COR-L47 (cell line): ENCODE data around the gene PUDP.
A peak's percentile ranks its signal among the peaks of the same experiment; 100 is the strongest.

Experiments
- DNase-seq: peaks from one replicate; lab custom pipeline; 2025; lab: John Stamatoyannopoulos, UW

The PUDP gene

DNA sequence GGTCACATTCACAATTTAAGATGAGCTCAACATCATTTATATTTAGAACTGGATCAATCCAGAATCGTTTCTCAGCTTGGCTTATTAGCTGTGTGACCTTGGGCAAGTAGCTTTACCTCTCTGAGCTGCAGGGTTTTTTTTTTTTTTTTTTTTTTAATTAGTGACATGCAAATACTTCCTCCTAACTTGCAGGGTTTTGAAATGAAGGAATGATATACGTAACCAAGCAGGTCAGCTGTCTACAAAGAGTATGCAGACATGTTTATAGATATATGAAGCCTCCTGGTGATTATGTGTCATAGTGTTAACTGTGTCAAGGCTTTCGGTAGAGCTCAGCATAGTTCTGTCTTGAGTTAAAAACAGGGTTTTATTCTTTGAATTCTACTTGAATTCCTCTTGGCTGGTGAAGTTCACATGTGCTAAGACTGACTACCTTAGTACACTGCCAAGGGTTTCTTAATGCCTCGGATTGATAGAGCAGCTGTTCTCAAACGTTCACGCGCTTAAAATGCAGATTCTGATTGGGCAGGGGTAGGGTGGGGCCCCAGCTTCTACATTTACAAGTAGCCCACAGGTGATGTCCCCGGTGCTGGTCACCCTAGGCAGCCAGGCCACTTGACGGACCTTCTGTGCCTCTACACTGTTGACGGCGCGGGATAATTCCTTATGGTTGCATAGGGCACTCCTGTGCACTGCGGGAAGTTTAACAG, 1.1 kb downstream of the PUDP start:
- DNase-seq, result no peak

DNA sequence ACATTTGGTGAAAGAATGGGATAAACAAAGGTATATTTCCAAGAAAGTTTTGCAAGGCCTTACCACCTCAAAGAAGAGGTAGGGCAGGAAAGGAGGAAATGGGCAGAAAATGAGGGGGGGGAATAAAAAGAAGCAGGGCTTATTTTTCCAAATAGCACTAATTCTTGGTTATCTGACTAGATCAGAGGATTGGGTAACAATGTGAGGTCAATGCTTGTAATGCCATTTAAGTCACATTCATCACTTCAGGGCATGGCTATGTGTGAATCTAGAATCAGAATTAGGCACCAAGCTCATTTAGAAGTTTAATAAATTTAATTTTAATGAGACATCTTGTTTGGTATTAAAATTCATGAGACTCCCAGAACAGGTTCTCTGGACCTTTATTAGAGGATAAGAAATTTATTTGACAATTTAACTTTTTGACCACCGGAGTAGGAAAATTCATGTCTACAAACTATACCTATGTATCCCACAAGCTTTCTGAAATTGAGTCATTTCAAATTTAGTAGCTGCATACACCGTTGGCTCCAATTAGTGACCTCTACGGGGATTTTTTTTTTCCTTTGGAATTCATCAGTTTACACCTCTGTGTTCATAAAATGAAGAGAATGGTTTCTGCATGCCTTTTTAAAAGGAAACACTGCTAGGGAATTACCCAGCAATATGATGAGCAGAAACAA, 1.8 kb downstream of the PUDP start:
- DNase-seq, result no peak

DNA sequence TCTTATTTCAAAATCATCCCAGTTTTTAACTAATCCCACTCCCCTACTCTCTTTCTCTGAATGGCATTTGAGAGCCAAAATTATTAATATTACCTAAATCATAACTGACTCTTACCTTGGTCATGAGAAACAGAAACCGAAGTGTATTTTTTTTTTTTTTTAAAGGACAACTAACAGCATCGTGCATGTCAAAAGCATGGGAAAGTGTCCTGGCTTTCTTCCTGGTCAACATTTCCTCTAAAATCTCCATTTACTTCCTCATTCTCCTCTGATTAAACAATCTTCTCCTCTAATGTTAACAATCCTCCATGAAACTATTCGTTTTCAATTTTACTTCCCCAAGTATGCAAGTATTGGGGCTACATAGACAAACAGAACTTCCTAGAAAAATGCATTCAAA, 2.5 kb downstream of the PUDP start:
- DNase-seq, result no peak

DNA sequence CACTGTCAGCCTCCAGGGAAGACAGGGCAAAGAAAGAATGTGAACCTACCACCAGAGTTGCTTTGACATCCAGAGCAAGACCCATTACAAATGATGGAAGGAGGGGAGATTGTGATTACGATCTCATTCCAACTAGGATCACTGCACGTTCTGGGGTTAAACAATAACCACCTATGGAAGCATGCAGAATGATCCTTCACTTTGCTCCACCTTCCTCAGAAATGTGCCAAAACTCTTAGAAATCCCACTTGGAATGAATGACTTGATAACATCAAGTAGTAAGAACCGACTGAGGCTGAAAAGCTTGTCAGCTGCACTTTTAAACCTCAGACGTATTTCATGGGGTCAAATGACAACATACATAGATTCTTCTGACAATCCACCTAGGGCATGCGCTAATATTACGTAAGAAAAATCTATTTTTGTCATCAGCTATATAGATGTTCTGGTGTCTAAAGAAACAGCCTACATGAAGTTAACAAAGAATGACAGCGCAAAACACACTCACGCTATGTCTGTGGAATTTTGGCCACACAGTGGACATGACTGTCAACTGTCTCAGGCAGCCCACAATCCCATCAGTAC, 3.9 kb downstream of the PUDP start:
- no peak for DNase-seq

DNA sequence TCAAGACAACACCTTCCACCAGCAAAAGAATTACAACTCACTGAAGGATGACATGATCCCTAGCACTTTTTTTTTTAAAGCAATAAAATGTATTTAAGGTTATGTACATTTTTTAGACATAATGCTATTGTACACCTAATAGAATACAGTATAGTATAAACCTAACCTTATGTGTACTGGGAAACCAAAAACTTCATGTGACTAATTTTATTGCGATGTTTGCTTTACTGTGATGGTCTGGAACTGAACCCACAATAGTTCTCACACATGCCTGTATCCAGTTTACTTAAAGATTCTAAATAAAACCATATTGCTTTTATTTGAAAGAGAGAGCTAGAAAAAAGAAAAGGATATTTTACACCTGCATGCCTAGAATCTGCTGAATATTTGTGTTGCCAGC, 4.9 kb downstream of the PUDP start:
- DNase-seq, result no peak

DNA sequence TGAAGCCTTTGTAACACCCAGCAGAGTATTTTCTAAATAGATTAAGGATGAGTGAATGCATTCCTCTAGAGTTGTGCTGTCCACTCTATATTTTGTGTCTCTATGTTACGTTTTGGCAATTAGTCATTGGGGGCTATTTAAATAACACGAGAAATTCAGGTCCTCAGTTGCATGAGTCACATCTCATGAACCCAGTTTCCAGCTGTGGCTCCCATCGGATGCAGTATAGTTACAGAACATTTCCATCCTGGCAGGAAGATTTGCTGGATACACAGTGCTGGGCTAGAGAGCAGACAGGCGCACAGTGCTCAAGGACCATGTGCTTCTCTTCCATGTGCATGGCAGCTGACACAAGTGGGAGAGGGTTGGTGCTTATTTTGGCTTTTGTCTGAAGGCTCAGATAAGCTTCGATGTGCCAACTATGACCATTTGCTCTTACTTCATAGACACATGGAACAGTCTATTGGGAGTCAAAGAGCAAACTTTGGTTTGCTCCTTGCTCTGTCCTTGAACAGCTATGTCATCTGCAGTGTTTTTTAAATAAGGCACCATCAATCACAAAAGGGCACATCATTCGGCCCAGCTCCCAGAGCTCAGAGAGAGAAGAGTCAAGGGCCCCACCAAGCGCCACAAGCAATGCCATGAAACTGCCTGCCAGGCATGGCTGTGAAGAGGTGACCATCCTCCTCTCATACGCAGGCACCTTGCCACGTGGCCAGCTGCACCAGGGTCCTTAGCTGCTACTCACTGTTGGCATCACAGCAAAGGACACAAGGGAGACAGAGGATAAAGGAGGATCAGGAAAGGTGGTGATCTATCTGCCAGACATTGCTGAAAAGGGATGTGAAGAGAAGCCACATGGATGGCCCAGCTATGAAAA, 8.5 kb downstream of the PUDP start:
- DNase-seq, result no peak

DNA sequence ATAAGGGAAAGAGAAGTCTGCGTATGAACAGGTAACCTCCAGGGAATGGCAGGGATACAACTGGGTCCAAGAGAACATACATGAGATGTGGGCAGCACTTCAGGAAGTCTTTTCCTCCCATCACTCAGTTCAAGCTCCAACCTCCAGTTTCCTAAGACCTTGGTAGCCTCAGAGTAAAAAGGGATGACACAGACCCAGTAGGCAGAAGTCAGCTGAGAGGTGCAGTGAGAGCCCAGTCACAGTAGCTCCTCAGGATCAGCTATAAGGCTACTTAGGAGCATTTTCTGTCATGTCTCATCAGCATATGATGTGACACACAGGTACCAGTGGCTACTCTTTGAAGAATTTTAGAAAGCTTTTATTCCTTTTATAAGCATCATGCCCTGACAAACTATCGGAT, 13.0 kb downstream of the PUDP start:
- no peak for DNase-seq

DNA sequence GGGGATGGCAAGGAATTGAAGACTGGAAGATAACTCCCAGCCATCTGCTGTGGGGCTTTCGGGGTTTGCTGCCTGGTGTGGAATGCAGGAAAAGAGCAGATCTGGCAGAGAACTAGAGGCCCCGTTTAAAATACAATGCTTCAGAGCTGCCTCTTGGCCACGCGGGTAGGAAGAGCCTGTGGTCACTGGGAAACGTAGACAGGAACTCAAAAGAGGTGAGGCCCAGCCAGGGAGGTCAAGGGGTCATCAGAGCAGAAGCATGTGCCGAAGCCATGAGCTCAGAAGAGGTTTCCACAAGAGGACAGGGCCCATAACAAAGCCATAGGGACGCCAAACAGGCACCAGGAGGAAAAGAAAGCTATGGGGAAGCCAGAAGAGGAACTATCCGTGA, 14.9 kb downstream of the PUDP start:
- DNase-seq, result no peak

DNA sequence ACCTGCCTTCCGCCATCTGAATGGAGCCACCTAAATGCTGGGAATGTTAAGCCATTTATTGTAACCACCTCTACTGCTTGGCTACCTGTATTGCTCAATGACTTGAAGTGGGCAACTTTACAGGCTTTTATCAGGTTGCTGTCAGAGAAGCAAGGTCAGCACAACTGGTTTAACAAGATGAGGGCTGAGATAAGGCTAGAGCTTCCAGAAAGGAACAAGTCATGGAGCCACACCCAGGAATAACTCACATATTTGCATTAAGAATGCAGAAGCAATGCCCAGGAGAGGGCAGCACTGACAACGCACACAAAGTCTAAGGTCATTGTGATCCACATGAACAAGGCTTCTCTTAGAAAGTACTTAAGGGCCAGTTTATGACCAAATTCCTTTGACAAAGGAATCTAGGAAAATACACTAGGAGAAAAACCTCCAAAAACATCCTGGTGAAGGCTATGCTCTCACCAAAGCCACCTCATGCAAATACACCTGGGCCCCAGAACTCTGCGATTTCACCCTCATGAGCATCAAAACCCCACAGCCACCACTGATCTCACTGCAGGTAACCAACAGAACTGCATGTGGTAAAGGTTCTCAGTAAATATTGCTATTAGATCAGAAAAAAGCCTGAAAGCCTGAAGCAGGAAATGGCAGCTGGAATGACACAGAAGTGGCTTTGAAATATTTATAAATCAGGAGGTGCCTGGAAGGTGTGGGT, 15.5 kb downstream of the PUDP start:
- DNase-seq, result peak; percentile 13

DNA sequence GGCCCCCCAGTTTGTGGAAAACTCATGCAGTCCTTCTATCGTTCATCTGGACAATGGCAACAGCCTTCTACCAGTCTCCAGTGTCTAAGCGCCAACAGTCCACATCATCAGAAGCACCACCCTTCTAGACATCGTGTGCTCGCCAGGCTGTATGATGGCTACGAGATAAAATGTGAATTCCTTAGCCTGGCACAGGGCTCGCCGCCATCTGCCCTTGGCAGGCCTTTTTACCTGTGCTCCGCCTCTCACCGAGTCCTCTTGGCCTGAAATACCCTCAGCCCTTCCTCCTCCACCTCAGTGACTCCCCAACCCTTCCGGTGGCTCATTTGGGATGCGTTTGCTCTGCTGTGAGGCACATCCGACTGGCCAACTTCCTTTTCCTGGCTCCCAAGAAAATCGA, 16.3 kb downstream of the PUDP start:
- DNase-seq, result no peak

DNA sequence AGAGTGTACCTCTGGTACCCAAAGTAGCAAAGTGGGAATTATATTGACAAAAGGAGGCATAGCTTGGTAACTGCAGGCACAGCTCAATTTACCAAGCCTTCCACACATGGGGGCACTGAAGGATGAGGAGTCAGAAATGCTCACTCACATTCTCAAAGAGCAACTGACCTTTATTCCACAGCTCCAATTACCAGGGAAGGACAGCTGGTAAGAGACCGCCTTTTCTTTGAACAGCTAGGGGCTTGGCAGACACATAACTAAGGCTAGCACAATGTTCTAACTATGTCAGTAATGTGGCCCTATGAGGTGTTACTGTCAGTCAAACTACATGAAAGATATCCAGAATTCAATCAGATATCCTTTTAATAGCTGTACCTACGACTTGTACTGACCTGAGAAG, 20.9 kb downstream of the PUDP start:
- no peak for DNase-seq

DNA sequence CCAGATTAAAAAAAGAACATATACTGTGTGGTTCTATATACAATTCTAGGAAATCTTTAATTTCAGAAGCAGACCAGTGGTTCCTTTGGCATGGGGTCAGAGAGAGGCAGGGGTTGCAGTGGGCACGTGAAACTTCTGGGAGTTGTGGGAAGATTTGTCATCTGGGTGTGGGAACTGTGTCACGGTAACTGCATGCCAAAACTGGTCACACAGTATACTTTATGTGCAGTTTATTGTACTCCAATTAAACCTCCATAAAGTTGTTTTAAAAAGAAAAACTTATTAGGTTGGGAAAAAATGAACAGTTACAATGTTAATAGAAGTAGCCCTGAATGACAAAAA, 27.1 kb downstream of the PUDP start:
- DNase-seq, result no peak

DNA sequence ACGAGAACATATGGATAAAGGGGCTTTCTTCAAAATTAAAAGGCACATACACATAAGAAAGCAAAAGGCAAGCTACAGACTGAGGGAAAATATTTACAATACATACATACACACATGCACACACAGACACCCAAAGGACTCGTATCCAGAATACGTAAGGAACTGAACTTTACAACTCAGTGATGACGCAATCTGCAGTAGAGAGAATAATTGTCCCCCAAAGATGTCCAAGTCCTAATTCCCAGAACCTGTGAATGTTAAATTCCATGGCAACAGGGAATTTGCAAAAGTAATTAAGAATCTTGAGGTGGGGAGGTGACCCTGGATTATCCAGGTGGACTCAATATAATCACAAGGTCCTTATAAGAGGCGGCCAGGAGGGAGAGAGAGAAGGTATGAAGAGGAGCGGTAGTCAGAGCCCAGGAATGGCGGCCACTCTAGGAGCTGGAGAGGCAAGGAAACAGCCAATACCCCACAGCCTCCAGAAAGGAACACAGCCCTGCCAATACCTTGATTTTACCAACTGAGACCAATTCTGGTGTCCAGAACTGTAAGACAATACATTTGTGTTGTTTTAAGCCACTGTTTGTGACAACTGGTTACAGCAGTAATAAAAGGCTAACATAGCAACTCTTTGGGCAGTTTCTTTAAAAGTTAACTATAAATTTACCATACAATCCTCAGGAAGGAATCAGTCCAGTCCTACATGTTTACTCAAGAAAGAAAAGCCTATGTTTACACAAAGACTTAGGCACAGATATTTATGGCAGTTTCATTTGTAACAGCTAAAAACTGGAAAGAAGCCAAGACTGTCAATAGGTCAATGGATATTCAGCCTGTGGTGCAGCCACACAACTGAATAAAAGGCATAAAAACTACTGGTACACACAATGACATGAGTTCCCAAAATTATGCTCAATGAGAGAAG, 27.7 kb downstream of the PUDP start:
- peak; percentile 36 for DNase-seq

DNA sequence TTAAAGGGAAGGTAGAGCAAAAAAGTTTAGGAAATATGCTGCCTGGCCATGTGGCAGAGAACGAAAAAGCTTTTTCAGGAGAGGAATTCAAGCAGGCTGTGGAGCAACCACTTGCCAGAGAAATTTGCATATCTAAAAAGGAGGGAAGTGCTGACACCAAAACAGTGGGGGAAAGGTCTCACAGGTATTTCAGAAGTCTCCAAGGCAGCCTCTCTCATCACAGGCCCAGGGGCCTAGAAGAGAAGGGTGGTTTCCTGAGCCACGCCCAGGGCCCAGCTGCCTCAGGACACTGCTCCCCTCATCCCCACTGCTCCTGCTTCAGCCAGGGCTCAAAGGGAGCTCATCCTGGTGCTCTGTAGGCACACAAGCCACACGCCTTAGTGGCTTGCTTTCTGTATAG, 30.4 kb downstream of the PUDP start:
- no peak for DNase-seq

DNA sequence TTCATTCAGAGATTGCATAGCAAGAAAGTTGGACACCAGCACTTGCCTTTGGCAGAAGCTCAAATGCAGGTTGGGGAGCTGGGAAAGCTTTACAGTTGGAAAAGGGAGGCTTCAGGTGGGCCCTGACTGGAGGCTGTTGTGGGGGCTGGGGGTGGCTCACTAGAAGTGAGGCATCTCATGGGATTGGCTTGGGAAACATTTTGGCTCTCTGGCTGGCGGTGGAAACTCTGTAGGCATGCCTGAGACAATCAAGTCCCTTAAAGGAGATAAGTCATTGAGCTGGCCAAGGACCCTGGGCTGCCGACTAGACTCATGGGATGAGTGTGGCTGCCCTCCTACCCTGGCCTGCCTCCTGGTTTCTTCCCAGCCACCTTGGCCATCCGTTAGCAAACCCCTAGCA, 31.9 kb downstream of the PUDP start:
- no peak for DNase-seq

DNA sequence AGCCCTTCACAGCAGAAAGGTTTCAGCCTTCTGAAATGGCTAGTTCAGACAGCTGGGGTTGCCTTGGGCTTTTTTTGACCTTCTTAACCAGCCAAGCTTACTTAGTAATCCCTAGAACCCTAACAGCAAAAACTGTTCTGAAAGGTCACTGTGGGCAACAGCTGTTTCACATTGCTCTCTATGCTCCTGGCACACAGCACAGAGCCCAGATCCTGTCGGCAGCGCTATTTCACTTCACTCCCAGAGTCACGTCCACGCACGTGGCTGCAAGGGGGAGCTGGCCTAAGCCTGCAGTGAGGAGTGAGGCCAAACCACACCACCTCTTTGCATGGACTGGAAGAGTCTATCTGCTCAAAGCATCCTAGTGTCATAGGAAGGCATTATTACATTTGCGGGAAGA, 32.4 kb downstream of the PUDP start:
- no peak for DNase-seq

DNA sequence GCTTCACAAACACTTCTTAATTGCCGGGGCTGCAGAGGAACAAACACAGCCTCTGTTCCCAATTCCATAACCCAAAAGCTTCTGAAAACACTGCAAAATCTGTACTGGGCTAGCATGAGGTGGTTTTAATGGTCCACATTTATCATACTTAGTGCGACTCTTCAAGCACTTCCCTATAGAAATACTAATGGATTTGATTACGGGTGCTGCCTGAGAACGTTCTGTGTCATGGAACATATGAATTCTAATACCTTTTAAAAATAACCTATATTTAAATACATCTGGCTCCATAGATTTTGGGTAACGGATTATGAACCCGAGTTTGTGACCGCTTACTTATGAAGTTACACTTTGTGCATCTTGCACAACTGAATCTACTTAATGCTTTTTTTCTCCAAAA, 35.9 kb downstream of the PUDP start:
- no peak for DNase-seq

DNA sequence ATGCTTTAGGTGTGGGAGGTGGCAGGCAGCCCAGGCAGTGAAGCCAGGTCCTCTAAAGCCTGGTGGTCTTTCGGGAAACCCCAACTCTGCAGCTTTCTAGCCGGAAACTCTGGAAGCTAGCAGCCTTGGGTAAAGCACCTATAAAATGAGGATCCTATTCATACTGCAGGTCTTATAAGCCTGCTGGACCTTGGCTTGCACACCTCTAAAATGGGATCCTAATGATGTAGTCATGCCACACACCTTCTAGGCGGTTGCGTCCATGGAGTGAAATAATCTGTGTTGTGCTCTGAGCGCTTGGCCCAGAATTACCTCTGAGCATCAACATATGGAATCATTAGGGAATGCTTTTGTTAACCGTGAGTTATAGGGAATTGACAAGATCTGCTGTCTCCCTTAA, 36.4 kb downstream of the PUDP start:
- no peak for DNase-seq

DNA sequence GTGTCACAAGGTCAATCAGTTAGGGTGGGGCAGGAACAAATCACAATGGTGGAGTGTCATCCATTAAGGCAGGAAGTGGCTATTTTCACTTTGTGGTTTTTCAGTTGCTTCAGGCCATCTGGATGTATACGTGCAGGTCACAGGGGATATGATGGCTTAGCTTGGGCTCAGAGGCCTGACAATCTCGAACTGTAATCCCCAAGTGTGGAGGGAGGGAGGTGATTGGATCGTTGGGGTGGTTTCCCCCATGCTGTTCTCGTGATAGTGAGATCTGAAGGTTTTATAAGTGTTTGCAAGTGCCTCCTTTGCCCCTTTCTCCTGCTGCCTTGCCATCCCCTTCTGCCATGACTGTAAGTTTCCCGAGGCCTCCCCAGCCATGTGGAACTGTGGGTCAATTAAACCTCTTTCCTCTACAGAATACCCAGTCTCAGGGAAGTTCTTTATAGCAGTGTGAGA, 37.1 kb downstream of the PUDP start:
- no peak for DNase-seq

DNA sequence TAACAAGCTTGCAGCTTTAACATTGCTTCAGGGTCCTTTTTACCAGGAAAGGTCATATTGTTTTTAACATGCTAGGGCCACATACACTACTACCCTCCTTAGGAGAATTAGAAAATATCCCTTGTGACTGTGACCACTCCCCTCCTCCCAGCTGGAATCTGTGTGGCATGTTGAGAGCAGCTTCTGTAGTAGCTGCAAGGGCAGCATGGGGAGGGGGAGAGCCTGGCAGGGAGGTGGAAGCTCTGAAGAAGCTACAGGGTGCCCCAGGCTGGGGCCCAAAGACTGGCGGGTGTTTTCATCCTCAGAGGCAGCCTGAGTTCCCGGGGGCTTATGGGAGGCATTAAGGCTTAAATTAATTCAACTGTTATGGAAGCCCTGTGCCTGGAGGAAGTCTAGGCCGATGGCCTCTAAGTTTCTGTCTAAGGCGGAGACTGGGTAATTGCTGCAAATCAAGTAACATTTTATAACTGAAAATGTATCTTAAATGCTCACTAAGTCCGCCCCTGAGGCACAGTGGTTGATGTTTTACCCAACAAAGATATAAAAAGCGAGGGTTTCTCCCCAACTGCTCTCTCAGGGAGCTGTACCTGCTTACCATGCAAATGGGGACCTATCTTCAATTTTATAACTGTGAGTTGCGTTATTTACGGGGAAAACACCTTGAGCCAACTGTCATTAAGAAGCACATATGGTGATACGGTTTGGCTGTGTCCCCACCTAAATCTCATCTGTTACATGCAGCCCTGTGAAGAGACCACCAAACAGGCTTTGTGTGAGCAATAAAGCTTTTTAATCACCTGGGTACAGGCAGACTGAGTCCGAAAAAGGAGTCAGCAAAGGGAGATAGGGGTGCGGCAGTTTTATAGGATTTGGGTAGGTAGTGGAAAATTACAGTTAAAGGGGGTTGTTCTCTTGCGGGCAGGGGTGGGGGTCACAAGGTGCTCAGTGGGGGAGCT, 37.8 kb downstream of the PUDP start:
- DNase-seq, result no peak
